ENCODE results near the gene PHLDB3. TPM values are rescaled to one million over a fixed set of nuclear protein-coding genes. Genes with fewer than 3 reads are reported as not detected.
"Not testable (repeated sequence)": the region's sequence is repeated elsewhere in the genome, so short reads cannot be mapped to it uniquely, and the experiment has no call there.

Gene PHLDB3
- total RNA-seq, 1 experiment from 2014 or later, result 38.9 TPM

DNA sequence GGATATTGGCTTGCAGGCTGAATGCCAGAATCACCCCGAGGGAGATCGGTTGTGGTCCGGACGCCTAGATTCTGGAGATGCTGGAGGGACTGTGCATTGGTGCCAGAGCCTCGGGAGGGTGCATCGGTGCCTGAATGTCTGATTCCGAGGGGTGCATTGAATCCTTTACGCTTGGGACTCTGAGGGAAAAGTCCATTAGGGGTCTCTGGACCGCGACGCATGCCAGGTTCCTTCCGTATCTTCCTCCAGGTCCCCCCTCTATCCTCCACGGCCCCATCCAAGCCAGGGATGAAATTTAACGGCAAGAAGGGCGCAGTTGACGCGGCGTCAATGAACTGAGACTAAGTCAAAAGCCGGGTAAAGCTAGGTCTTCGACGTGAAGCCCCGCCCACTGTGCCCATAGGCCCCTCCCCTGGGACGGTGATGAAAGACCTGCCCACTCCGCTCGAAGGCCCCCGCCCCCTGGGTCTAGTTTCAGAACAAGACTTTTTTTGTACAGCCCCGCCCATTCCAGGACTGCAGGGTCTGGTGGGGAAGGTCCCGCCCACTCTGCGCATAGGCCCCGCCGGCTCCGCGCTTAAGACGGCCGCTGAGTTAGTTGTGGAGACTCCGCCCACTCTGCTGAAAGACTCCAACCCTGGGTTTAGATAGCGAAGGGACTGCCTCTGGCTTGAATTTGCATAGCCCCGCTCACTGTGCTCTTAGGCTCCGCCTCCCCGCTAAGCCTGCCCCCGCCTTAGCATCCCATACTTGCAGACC lies 29.2 kb upstream of the PHLDB3 start:
- DNase-seq (ENCODE audit: low read depth), result peak; percentile 100
- in situ Hi-C loops (cut with HindIII; ENCODE audit: low pct_unique_long_range_greater_than_20kb, low sequenced_read_pairs), result loop anchor here (25.0 kb wide), 1 partner anchor 96 kb away; no protein-coding TSS in a partner anchor

DNA sequence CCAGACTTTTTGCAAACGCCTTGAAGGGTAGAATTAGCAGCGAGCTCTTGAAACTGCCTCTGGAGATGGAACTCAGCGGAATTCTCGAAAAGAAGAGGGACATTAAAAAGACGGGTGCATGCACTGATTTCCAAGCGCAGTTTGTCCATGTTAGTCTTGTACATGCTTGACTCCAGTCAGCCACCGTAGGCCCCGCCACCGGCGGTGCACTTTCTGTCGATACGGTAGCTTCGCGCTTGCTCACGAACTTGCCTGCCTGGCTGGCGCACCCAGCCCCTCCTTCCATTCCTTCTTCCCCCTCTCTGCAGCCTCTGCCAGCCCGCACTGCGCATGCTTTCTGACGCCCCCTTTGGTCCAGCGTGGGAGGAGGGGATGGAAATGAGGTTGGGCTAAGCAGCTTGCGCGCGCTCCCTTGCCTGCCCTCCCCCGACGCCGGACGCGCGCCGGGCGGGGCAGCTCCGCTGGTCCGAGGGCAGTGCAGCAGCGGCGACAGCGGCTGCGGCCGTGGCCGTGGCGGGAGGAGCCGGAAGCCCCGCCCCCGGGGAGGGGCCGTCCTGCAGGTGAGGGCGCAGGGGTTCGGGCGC lies 28.5 kb upstream of the PHLDB3 start, which contains the start of gene ZNF575:
Gene ZNF575, plus strand, starts transcription at position 227 of the 584 bp plus-strand sequence. CDS start 1,235 bp downstream, outside the sequence.
- in situ Hi-C loops (cut with HindIII; ENCODE audit: low pct_unique_long_range_greater_than_20kb, low sequenced_read_pairs), result loop anchor here (25.0 kb wide), 1 partner anchor 96 kb away; no protein-coding TSS in a partner anchor
- DNase-seq (ENCODE audit: low read depth), result peak; percentile 100

DNA sequence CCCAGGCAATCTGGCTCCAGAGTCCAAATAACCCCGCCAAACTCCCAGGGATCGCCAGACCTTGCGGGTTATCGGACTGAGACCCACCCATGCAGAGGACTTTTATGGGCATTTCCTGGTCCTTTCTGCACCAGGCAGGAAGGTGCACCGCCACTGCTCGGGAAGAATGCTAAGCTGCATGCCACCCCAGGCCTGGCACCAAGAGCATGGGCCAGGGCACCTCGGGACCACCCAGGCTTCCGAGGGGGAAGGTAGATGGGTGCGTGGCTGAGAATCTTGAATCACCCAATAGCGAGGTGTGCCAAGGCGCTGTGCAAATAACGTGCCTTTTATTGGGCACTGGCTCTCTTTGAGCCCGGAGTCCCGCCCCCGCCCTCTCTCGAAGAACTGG lies 28.0 kb upstream of the PHLDB3 start:
- DNase-seq (ENCODE audit: low read depth), result no peak
- in situ Hi-C loops (cut with HindIII; ENCODE audit: low pct_unique_long_range_greater_than_20kb, low sequenced_read_pairs), result loop anchor here (25.0 kb wide), 1 partner anchor 95 kb away; no protein-coding TSS in a partner anchor

DNA sequence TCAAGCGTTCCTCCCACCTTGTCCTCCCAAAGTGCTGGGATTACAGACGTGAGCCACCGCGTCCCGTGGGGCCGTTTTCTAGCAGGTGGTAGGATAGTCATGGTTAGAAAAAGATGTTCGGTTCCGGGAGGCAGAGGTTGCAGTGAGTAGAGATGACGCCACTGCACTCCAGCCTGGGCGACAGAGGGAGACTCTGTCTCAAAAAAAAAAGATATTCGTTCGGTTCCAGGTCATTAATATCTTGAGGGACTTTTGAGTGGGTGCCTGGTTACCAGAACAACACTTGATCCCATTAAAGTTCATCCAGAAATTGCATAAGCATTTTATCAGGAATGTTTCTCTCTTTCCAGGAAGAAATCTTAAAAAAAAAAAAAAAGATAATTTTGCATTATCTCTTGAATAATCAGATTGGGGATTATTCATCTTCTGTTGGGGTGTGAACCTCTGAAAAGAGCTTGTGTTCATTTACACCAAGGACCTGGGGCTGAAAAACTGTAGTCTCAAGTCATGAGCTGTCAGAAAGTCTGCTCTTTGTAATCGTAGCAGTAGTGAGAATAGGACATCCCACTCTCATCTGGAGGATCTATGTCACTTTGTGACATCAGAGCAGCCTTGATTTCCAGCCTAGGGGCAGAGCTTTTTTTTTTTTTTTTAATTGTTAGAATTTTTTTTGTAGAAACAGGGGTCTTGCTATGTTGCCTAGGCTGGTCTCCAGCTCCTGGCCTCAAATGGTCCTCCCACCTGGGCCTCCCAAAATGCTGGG lies 23.5 kb upstream of the PHLDB3 start:
- peak; percentile 98 for DNase-seq (ENCODE audit: low read depth)
- in situ Hi-C loops (cut with HindIII; ENCODE audit: low pct_unique_long_range_greater_than_20kb, low sequenced_read_pairs), result loop anchor here (25.0 kb wide), 1 partner anchor 91 kb away; no protein-coding TSS in a partner anchor

DNA sequence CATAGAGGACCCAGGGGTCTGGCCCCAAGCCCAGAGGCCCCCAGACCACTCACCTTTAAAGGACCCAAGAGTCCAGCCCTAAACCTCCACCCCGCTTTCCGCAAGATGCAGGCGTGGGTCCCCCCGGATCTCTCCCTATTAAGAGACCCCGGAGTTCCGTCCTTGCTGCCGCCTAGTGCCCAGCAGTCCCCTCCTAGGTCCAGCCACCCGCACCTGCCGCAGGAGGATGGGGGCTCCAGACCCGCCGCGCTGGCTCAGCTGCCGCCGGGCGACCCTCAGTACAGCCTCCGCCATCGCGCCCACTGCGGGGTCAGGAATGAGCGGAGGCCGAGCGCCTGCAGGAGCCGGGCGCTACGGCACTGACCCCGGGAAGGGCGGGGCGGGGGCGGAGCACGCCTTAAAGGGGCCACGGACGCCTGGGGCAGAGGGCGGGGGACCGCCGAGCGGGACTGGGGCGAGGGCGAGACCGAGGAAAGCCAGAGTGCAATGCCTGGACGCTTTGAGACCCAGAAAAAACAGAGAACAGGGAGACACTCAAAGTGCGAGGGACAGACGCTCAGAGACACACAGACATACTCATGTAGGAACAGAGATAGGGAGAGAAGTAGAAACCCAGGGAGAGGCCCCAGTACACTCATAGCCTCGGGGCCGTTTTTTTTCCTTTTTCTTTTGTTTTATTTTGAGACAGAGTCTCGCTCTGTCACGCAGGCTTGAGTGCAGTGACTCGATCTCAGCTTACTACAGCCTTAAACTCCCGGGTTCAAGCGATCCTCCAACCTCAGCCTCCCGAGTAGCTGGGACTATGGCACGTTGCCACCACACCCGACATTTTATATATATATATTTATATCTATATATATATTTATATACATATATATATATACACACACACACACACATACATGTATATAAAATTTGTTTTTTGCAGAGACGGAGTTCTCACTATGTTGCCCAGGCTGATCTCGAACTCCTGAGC lies 22.6 kb upstream of the PHLDB3 start, which contains the start of gene ETHE1:
Gene ETHE1, minus strand, starts transcription at position 318 of the 976 bp plus-strand sequence. Its CDS starts 24 bp downstream, at position 294.
- in situ Hi-C loops (cut with HindIII; ENCODE audit: low pct_unique_long_range_greater_than_20kb, low sequenced_read_pairs), result loop anchor here (25.0 kb wide), 1 partner anchor 90 kb away; no protein-coding TSS in a partner anchor
- peak; percentile 85 for DNase-seq (ENCODE audit: low read depth)

DNA sequence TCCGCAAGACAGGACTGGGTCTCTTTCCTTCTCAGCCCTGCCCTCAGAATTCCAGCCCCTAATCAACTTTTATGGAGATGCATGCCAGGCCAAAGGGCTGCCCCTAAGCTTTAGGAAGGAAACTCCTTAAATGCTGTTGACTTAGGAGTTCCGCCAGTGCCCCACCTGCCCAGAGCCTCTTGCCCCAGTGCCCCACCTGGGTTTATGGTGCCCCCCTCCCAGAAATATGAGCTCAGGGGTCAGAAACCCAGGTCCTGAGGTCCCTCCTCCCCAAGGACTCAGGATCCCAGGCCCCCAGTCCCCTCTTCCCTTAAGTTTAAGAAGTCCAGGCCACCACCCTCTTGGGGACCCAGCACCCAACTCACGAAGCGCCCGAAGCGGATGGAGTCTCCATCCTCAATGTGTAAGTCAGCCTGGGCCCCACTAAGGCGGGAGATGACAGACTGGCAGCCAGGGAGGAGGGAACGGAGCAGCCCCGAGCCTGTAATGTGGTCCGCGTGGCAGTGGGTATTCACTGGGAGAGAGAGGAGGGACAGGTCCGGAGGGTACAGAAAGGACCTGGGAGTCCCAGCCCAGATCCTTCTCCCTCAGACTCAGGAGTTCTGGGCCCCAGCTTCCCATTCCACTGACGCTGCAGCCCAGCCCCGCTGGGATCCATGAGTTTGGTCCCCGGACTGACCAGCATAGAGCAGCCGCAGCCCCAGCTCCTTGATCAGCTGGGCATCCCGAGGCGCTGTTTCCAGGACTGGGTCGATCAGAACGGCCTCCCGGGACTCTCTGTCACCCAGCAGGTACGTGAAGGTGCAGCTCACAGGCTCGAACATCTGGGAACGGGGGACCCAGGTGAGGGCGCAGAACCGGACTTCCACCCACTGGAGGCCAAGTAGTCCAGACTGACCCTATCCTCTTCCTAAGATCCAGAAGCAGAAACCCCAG lies 21.6 kb upstream of the PHLDB3 start:
- in situ Hi-C loops (cut with HindIII; ENCODE audit: low pct_unique_long_range_greater_than_20kb, low sequenced_read_pairs), result loop anchor here (25.0 kb wide), 1 partner anchor 89 kb away; no protein-coding TSS in a partner anchor
- peak; percentile 33 for DNase-seq (ENCODE audit: low read depth)

DNA sequence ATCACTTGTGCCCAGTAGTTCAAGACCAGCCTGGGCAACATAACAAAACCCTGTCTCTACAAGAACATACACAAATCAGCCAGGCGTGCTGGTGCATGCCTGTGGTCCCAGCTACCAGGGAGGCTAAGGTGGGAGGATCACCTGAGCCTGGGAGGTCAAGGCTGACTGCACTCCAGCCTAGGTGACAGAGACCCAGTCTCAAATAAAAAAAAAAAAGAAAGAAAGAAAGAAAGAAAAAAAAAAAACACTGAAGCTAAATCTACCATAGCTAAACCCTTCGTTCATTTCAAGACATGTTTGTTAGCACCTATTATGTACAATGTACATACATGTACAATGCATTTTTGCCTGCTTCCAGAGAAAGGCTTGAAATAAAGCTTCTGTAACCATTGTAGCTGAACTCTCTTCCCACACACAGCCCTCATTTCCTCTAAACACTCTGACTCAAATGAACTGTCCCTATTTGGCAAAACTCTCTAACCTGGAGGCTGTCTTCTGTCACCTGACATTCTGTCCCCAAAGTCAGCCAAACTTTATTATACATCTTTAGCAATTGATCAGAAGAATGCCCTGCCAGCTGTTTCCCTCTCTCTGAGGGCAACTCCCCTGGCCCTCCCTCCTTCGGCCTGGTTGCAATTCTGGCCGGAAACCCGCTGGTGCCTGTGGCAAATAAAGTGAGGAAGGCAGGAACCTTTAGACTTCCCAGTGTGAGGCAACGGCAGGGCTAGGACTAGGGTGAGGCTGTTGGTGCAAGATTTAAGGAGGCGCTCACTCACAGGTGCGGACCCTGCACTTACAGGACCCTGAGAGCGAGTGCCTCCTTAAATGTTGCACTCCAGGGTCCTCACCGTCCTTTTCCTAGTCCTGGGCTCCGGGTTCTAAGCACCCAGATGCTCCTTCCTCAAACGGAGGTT lies 20.6 kb upstream of the PHLDB3 start:
- peak; percentile 63 for DNase-seq (ENCODE audit: low read depth)
- in situ Hi-C loops (cut with HindIII; ENCODE audit: low pct_unique_long_range_greater_than_20kb, low sequenced_read_pairs), result loop anchor here (25.0 kb wide), 1 partner anchor 88 kb away; no protein-coding TSS in a partner anchor

DNA sequence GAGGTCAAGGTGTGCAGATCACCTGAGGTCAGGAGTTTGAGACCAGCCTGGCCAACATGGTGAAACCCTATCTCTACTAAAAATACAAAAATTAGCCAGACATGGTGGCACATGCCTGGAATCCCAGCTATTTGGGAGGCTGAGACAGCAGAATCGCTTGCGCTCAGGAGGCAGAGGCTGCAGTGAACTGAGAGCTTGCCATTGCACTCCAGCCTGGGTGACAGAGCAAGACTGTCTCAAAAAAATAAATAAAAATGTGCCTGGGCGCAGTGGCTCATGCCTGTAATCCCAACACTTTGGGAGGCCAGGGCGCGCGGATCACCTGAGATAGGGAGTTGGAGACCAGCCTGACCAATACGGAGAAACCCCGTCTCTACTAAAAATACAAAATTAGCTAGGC lies 19.1 kb upstream of the PHLDB3 start:
- in situ Hi-C loops (cut with HindIII; ENCODE audit: low pct_unique_long_range_greater_than_20kb, low sequenced_read_pairs); DNase-seq (ENCODE audit: low read depth): not testable (repeated sequence)

DNA sequence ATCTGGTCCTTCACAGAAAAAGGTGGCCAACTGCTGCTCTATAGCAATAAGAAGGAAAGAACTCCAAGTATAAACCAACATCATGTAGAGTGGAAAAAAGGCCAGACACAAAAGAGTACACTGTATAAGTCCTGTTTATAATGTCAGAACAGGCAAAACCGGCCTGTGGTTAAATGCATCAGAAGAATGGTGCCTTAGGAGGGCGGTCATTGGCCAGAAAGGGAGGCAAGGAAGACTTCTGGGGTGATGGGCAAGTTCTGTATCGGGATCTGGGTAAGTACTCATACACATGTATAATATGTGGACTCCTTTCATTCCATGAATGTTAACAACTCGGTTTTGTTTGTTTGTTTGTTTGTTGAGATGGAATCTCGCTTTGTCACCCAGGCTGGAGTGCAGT lies 18.4 kb upstream of the PHLDB3 start:
- in situ Hi-C loops (cut with HindIII; ENCODE audit: low pct_unique_long_range_greater_than_20kb, low sequenced_read_pairs), result no loop called here
- no peak for DNase-seq (ENCODE audit: low read depth)

DNA sequence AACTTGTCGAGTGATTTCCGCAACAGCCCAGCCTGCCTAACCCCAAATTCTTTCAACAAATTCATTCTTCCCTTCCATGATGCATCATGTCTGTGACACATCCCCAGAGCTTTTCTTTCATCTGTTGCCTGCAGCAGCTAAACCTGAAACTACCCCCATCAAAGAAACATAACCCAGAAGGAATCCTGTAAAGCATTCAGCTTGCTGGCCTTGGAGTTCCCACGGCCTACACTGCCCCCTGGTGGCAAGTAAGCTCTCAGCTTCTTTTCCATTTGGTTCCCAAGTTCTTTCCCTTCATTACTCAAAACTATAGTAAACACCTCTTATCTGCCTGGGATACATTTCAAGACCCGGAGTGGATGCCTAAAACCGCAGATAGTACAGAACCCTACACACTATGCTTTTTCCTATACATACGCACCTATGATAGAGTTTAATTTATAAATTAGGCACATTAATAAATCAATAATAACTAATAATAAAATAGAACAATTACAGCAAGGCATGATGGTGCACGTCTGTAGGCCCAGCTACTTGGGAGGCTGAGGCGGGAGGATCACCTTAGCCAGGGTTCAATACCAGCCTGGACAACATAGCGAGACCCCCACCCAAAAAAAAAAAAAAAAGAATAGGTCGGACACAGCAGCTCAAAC lies 15.0 kb upstream of the PHLDB3 start:
- peak; percentile 88 for DNase-seq (ENCODE audit: low read depth)
- in situ Hi-C loops (cut with HindIII; ENCODE audit: low pct_unique_long_range_greater_than_20kb, low sequenced_read_pairs), result no loop called here

DNA sequence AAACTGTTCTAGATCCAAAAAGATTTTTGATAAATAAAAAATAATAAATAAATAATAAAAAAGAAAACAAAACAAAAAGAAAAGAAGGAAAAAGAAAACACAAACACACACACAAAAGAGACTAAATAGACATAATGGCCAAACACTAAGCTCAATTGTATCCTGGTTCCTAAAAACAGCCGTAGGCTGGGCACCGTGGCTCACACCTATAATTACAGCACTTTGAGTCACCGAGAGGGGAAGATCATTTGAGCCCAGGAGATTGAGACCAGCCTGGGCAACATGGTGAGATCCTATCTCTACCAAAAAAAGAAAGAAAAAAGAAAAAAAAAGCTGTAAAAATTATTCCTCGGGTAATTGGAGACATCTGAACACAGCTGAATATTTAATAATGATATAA lies 13.5 kb upstream of the PHLDB3 start:
- DNase-seq (ENCODE audit: low read depth), result no peak
- in situ Hi-C loops (cut with HindIII; ENCODE audit: low pct_unique_long_range_greater_than_20kb, low sequenced_read_pairs), result no loop called here

DNA sequence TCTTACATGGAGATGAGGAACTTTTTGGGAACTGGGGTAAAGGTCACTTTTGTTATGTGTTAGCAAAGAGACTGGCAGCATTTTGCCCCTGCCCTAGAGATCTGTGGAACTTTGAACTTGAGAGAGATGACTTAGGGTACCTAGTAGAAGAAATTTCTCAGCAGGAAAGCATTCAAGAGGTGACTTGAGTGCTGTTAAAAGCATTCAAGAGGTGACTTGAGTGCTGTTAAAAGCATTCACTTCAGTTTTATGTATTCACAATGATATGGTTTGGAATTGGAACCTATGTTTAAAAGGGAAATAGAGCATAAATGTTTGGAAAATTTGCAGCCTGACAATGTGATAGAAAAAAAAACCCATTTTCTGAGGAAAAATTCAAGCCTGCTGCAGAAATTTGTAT lies 7.9 kb upstream of the PHLDB3 start:
- DNase-seq (ENCODE audit: low read depth); in situ Hi-C loops (cut with HindIII; ENCODE audit: low pct_unique_long_range_greater_than_20kb, low sequenced_read_pairs): not testable (repeated sequence)

DNA sequence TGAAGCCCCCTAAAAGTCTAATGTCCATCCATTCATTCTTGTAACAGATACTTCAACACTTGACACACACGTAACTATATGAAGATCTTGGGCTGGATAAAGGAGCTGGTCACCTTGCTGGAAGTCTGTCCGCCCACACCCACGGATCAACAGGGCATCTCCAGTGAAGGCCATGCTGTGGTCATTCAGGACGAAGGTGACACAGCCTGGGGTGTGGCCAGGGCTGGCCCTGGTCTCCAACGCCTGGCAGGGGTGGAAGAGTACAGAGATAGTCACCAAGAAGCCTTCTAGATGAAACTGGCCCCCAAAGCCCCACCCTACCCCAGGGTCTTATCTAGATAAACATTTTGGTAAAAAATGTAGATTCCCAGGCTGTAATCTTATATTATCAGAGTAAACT lies 6.8 kb upstream of the PHLDB3 start:
- in situ Hi-C loops (cut with HindIII; ENCODE audit: low pct_unique_long_range_greater_than_20kb, low sequenced_read_pairs), result no loop called here
- DNase-seq (ENCODE audit: low read depth), result no peak

DNA sequence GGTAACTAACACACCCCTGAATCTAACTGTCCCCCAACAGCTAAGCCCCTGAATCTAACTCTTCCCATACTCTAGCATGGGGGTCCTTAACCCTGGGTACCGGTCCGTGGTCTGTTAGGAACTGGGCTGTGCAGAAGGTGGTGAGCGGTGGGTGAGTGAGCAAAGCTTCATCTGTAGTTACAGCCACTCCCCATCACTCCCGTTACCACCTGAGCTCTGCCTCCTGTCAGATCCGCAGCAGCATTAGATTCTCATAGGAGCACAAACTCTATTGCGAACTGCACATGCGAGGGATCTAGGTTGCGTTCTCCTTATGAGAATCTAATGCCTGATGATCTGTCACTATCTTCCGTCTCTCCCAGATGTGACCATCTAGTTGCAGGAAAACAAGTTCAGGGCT lies 6.2 kb upstream of the PHLDB3 start:
- in situ Hi-C loops (cut with HindIII; ENCODE audit: low pct_unique_long_range_greater_than_20kb, low sequenced_read_pairs), result no loop called here
- no peak for DNase-seq (ENCODE audit: low read depth)

DNA sequence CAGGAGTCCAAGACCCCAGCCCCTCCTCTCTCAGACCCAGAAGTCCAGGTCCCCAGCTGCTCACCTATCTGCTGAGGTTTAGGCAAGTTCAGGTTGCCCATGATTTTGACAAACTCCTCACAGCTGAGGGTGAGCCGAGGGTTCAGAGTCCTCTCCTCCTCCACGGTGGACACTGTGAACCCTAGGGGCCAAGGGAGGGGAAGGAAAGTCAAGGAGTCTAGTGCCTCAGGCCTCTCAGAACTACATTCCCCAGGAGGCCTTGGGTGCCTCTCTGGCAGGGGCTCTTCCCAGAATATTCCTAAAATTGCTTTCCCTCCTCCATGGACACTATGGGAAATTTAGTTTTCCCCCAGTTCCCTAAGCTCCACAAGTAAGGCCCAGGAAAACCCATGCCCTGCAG lies 3.3 kb upstream of the PHLDB3 start:
- no peak for DNase-seq (ENCODE audit: low read depth)
- in situ Hi-C loops (cut with HindIII; ENCODE audit: low pct_unique_long_range_greater_than_20kb, low sequenced_read_pairs), result no loop called here
